ENCODE data around the gene ZNF746. TPM values are rescaled to one million over a fixed set of nuclear protein-coding genes. Genes with fewer than 3 reads are reported as not detected.
A peak's percentile ranks its signal among the peaks of the same experiment; 100 is the strongest.
"Not testable (repeated sequence)": the region's sequence is repeated elsewhere in the genome, so short reads cannot be mapped to it uniquely, and the experiment has no call there.

Gene ZNF746
- total RNA-seq, 2 donors from 2014 or later: 15.3 to 15.5 TPM

DNA sequence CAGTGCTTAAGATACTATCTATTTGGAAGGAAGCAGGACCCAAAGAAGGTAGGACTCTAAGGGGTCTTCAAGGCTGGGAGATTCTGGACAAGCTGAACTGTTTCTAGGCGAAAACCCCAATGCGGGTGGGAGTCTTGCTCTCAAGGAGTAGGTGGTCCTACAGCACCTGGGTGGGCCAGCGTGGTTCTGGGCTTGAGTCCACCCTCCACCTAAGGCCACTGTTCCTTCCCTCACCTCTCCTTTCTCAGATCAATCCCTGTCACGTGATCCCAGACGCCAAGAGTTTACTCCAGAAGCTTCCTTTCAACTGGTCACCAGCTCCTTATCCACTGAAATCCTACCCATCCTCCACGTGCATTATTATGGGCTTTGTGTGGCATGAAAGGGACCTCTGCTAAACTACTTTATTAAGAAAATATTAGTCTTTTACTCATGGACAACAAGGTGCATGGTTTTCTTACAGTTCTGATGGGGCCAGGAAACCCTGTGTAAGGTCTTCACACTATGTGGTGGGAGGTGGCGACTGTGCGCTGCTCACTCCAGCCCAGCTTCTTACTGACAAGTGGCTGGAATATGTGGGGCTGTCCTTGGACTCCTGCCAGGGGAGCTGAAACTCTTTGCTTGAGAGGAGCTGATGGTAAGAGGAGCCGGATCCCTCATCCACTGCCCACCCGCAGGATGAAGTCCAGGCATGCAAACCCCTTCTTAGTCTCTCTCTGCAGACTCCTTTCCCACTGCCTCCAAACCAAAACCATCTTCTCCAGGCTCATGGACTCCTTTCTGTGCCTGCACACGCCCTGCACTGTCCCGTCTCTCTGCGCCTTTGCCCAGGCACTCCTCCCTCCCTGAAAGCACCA, 1.6 kb downstream of the ZNF746 start:
- peaks cover 6 to 11% of the 10 kb centered on the region in 2 donors for H3K36me3 Mint-ChIP-seq
- no peak for DNase-seq (ENCODE audit: low spot score in 2 of 2)
- H3K27ac Mint-ChIP-seq: peak overlapping the region; percentile 95 to 98

DNA sequence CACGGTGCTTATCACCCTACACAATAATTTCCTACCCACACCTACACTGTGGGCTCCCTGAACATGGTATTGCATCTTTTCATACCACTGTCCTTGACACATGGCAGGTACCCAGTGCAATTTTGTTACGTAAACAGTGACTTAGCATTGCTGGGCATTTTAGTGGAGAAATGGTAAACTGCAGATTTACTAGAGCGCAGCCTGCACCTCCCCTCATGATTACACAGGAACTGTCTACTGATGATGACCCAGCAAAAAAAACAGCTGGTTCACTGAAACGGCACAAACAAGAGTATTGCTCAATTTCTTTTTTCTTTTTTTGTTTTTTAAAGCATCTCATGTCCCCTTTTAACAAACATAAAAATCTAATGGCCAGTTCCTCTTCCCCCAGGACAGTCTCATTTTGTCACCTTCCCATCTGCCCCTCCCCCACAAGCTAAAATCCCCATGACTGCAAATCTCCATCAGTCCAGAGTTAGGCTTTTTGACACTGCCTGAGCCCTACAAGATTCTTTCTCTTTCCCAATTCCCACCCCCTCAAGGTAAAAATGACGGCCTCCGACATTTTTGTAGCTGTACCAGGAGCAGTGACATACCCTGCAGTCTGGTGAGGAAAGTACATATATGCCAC, 2.8 kb downstream of the ZNF746 start:
- Mint-ChIP-seq H3K36me3 (peaks cover 6 to 19% of the 10 kb centered on the region in 2 donors), H3K27ac (peak overlapping the region; percentile 85 to 95), H3K9me3 (no peaks in the 10 kb centered on the region)
- DNase-seq (ENCODE audit: low spot score in 2 of 2): no peak
- ATAC-seq: no peak

More for the DNA sequence above, 1.6 kb downstream of the ZNF746 start:
- no peaks in the 10 kb centered on the region for H3K9me3 Mint-ChIP-seq
- no peak for ATAC-seq

DNA sequence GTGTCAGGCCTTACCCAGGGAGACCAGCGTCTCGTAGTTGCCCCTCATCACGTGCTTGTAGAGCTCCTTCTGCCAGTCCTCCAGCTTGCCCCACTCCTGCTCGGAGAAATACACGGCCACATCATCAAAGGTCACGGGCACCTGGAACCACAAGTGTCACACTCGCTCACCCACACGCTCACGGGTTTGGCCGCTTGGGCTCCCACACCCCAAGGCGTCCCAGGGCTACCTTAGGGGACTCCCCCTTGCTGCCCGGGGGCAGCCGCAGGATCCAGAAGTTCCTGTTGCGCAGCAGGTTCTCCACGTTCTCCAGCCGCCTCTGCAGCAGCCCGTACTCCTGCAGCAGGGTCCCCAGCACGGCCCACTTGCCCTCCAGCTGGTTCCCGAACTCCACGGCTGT, 3.6 kb downstream of the ZNF746 start:
- not testable (repeated sequence) for DNase-seq (ENCODE audit: low spot score in 2 of 2); ATAC-seq
- peaks cover 10 to 19% of the 10 kb centered on the region in 2 donors for H3K36me3 Mint-ChIP-seq

GRCh38 chr7:149493366-149493765, 4.2 kb downstream of the ZNF746 start:
- Mint-ChIP-seq H3K36me3 (peaks cover 10 to 19% of the 10 kb centered on the region in 2 donors), H3K9me3 (no peaks in the 10 kb centered on the region), H3K27ac (peak overlapping the region; percentile 61 to 62)
- no peak for DNase-seq (ENCODE audit: low spot score in 2 of 2)
- ATAC-seq: no peak

More for the DNA sequence above, 3.6 kb downstream of the ZNF746 start:
- peak overlapping the region in 1 of 2 donors; percentile 62 for H3K27ac Mint-ChIP-seq
- not testable (repeated sequence) for H3K9me3 Mint-ChIP-seq

GRCh38 chr7:149490083-149490760, 7.4 kb downstream of the ZNF746 start:
- Mint-ChIP-seq H3K36me3 (peaks cover 22 to 29% of the 10 kb centered on the region in 2 donors), H3K27ac (peak overlapping the region; percentile 40 to 66), H3K9me3 (no peaks in the 10 kb centered on the region)
- ATAC-seq: no peak
- no peak for DNase-seq (ENCODE audit: low spot score in 2 of 2)

- peak overlapping the region; percentile 40 to 66 for H3K27ac Mint-ChIP-seq
- H3K36me3 Mint-ChIP-seq: peaks cover 23 to 30% of the 10 kb centered on the region in 2 donors
Observed at GRCh38 chr7:149489391-149490024, 8.1 kb downstream of the ZNF746 start.

GRCh38 chr7:149479568-149479967, 18.0 kb downstream of the ZNF746 start:
- no peak for DNase-seq (ENCODE audit: low spot score in 2 of 2)
- Mint-ChIP-seq H3K27ac (no peak overlapping the region), H3K9me3 (peaks cover 6% of the 10 kb centered on the region in 2 donors), H3K36me3 (peaks cover 17 to 26% of the 10 kb centered on the region in 2 donors)
- no peak for ATAC-seq

More at GRCh38 chr7:149489391-149490024, 8.1 kb downstream of the ZNF746 start:
- ATAC-seq (peak; percentile 29 to 49), DNase-seq (ENCODE audit: low spot score in 2 of 2) (no peak)
- no peaks in the 10 kb centered on the region for H3K9me3 Mint-ChIP-seq

- no peak for DNase-seq (ENCODE audit: low spot score in 2 of 2)
- Mint-ChIP-seq H3K9me3 (peaks cover 6% of the 10 kb centered on the region in 2 donors), H3K36me3 (peaks cover 17 to 26% of the 10 kb centered on the region in 2 donors), H3K27ac (peak overlapping the region in 1 of 2 donors; percentile 36)
- ATAC-seq: no peak
Observed at GRCh38 chr7:149478754-149479153, 18.9 kb downstream of the ZNF746 start.

GRCh38 chr7:149477494-149478443, 19.8 kb downstream of the ZNF746 start:
- DNase-seq (ENCODE audit: low spot score in 2 of 2): no peak
- peak overlapping the region; percentile 46 to 81 for H3K27ac Mint-ChIP-seq
- ATAC-seq: no peak
- H3K36me3 Mint-ChIP-seq: peaks cover 17 to 34% of the 10 kb centered on the region in 2 donors
- H3K9me3 Mint-ChIP-seq: peaks cover 6% of the 10 kb centered on the region in 2 donors

- no peak for ATAC-seq
- Mint-ChIP-seq H3K9me3 (peaks cover 6% of the 10 kb centered on the region in 2 donors), H3K27ac (peak overlapping the region in 1 of 2 donors; percentile 81), H3K36me3 (peaks cover 22 to 40% of the 10 kb centered on the region in 2 donors)
- no peak for DNase-seq (ENCODE audit: low spot score in 2 of 2)
Observed at GRCh38 chr7:149476791-149477190, 20.8 kb downstream of the ZNF746 start.

DNA sequence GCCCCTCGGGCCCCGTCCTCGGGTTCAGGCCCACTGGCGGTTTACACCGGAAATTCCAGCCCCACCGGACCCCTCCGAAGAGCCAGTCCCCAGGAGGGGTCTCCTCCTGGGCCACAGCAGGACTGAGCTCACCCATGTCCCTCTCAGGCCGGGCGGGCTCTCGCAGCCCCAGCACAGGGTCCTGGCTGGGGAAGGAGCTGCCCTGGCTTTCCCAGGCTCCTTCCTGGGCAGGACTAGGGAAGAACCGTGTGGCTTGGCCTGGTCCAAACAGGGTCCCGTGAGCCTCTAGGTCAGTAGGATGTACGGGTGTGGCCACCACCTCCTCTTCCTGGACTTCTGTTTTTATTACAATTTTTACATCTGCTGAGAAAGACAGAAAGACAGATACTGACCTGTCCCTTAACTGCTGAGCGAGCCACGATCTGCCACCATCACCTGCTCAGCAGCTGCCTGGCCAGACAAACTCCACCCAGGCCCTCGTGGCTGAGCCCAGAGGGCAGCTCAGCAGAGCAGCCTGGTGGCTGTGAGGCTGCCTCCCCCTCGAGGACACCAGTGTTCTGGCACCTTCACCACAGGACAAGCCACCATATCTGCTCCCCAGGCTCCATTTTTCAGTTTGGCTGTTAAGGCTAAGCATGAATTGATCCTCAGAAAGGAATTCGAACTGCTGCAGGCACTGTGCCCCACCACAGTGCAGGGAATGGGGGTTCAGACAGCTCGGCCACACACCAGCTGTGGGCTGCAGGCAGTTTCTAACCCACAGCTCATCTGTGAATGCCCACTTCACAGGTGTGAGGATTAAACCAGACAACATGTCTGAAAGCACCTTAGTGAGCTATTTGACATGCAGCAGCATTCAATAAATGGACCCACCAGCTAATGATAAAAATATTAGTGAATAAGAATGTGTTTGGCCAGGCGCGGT, 22.2 kb downstream of the ZNF746 start:
- H3K27ac Mint-ChIP-seq: no peak overlapping the region
- peaks cover 22 to 40% of the 10 kb centered on the region in 2 donors for H3K36me3 Mint-ChIP-seq
- no peak for ATAC-seq
- DNase-seq (ENCODE audit: low spot score in 2 of 2): no peak
- peaks cover 6% of the 10 kb centered on the region in 2 donors for H3K9me3 Mint-ChIP-seq

DNA sequence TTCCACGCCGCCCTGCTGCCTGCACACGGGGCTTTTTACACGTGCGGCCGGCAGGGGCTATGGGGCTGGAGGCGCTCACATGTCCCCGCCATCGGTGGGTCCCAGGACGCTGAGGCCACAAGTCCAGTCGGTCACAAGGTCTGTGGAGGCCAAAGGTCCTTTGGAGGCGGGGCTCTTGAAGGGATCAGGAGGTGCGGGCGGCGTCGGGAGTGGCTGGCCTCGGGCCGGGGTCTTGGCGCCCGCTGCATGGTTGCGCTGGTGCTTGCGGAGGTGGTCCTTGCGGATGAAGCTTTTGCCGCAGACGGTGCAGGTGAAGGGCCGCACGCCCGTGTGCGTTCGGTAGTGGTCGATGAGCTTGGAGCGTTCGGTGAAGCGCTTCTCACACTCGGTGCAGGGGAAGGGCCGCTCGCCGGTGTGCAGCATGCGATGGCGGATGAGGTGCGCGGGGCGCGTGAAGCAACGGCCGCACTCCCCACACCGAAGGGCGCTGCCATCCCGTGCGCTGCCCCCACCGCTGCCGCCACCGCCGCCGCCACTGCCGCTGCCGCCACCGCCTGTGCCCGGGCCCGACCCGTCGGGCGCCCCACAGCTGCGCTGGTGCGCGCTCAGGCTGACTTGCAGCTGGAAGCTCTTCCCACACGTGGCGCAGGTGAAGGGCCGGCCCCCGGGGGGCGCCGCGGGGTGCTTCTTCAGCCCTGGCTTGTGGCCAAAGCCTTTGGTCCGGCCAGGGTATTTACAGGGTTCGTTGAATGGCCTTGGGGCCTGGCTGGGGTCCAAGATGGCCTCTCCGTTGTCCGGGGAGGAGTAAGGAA, 23.1 kb downstream of the ZNF746 start:
- Mint-ChIP-seq H3K27ac (no peak overlapping the region), H3K9me3 (peaks cover 6% of the 10 kb centered on the region in 2 donors), H3K36me3 (peaks cover 22 to 36% of the 10 kb centered on the region in 2 donors)
- DNase-seq (ENCODE audit: low spot score in 2 of 2) (no peak), ATAC-seq (no peak)

DNA sequence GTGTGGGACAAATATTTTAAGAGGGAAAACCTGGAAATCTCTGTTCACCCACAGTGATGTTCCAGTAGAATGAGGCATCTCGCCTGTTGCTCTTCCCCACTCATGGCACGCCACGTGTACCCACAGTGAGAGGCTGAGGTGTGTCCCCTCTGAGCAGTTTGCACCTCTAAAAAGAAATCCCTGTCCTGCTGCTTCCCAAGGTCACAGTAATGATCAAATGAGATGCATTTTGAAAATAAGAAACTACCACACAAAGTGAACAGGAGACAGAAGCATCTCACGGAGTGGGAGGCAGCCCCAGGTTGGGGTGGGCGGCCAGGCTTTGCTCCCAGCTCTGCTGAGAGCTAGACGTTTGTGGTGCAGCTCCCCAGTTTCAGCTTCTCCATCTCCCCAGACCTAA, 24.4 kb downstream of the ZNF746 start:
- peaks cover 10 to 23% of the 10 kb centered on the region in 2 donors for H3K36me3 Mint-ChIP-seq
- no peak overlapping the region for H3K27ac Mint-ChIP-seq
- ATAC-seq (no peak), DNase-seq (ENCODE audit: low spot score in 2 of 2) (no peak)
- no peaks in the 10 kb centered on the region for H3K9me3 Mint-ChIP-seq

Measured in activated naive CD4-positive, alpha-beta T cell treated with anti-CD3 and anti-CD28 coated beads, Interleukin-2, amount 50 U/mL, for 72 hours (primary cell).